Astrocyte of the spinal cord (primary cell): Measurements from ENCODE around the gene PIK3CB.

Source experiments
- DNase-seq: peaks from one replicate; pipeline ENCODE4 v3.0.0; 2011; ENCODE audit warnings: low read depth, low spot score
- H3K4me3 ChIP-seq: 2 replicates; pipeline ENCODE4 v1.5.1; 2011; ENCODE audit warnings: low read depth, mild to moderate bottlenecking, low read length, moderate library complexity
- CTCF ChIP-seq: IDR thresholded peaks from 2 replicates; pipeline ENCODE4 v1.5.1; 2012; ENCODE audit warnings: low read depth, mild to moderate bottlenecking, low read length, inconsistent platforms
- in situ Hi-C: cut with HindIII; loops from 2 replicates; pipeline ENCODE4 v1.10.0; 2017; ENCODE audit warnings: low sequenced_read_pairs

The PIK3CB gene

GRCh38 chr3:138861798-138862197 lies 27.1 kb upstream of the PIK3CB start:
- in situ Hi-C loops: no loop called here
- H3K4me3 ChIP-seq: no peak overlapping the region
- TF ChIP-seq CTCF: no peak
- DNase-seq: peak; percentile 92

- no peak for TF ChIP-seq CTCF
These were observed 22.1 kb upstream of the PIK3CB start for GRCh38 chr3:138856799-138857198.

GRCh38 chr3:138854940-138855339 lies 20.2 kb upstream of the PIK3CB start:
- in situ Hi-C loops: no loop called here
- no peak overlapping the region for H3K4me3 ChIP-seq
- no peak for TF ChIP-seq CTCF
- DNase-seq: no peak

More at GRCh38 chr3:138856799-138857198, 22.1 kb upstream of the PIK3CB start:
- DNase-seq: no peak
- no peak overlapping the region for H3K4me3 ChIP-seq
- in situ Hi-C loops: no loop called here

- DNase-seq: no peak
- in situ Hi-C loops: no loop called here
- TF ChIP-seq CTCF: no peak
- no peak overlapping the region for H3K4me3 ChIP-seq
These were observed 19.5 kb upstream of the PIK3CB start for GRCh38 chr3:138854204-138854603.

- no peak for TF ChIP-seq CTCF
- DNase-seq: peak; percentile 32
- no peak overlapping the region for H3K4me3 ChIP-seq
- in situ Hi-C loops: no loop called here
These were observed 15.4 kb upstream of the PIK3CB start for GRCh38 chr3:138850151-138850550.

GRCh38 chr3:138849222-138849940 lies 14.7 kb upstream of the PIK3CB start:
- in situ Hi-C loops: no loop called here
- DNase-seq: no peak
- TF ChIP-seq CTCF: no peak
- H3K4me3 ChIP-seq: no peak overlapping the region
